Measurements from ENCODE around the gene SNX14.

DNA sequence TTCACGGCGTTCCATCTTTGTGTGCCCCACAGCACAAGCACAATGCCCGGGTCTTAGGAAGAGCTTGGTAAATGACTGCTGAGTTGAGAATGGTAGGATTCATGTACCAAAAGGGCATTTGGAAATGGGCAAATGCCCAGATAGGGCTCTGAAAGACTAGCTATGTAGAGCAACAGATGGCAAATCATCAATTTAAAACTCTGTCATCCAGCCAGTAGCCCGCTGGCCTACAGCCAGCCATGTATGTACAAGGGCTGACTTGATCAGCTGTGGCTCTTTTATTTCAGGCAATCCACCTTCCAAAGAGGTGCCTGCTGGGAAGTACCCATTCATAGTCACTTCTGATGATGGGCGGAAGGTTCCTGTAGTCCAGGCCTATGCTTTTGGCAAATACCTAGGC is 108.7 kb downstream of the SNX14 start:
- TF ChIP-seq SMYD3 (CRISPR knock-in tag; IDR thresholded peaks at IDR 0.05) (no peak), EHMT2 (IDR thresholded peaks at IDR 0.05; ENCODE audit: borderline replicate concordance, low read depth, low read length) (no peak), GTF2F1 (IDR thresholded peaks at IDR 0.05; ENCODE audit: low read length) (no peak)

Measured in HepG2 (cell line).